ENCODE results near the gene SCN8A.

The SCN8A gene

DNA sequence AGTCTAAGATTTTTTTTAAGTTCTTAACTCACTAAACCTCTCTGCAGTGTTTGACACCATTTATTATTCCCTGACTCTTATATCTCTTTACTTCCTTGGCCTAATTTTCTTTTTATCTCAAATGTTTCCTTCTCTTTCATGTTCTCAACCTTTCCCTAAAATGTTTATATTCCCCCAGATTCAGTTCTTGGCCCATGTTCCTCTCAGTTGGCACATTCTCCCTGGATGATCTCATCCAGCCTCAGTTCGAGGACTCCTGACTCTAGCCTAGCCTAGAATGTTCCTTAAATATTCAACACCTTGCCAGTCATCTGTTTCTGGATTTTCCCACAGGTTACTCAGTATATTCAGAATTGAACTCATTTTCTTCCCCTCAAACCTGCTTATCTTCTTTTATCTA is 81.3 kb downstream of the SCN8A start:
- DNase-seq (ENCODE audit: low spot score) = no peak

DNA sequence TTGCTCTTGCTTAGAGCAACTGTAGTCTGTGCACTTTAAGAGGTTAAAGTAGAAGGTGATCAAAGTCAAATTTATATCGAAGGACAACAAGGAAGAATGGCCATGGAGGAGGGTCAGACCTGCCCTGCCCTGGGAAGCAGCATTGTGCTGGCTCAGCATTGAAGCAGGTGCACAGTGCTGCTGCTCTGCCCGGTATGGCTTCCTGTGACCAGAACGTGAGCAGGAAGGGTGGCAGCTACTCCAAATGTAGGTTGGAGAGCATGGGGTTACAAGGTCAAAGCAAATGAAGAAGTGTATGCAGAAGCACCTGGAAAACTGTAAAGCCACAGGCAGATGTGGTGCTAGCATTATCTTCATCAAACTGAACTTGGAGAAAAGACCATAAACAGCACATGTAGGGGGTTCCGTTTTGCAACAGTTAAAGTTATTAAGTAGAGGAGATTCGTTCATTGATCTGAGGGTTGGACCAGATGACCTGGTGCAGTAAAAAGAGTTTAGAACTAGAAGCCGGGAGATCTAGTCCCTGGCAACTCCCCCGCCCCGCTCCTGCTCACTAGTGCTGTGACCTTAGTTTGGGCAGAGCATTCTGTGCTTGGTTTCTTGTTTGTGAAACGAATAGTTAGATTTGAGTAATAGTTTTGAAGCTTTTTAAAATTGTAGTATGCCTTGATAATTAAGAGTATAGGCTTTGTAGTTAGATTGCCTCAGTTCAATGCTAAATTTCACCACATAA is 84.2 kb downstream of the SCN8A start:
- DNase-seq (ENCODE audit: low spot score) = no peak

DNA sequence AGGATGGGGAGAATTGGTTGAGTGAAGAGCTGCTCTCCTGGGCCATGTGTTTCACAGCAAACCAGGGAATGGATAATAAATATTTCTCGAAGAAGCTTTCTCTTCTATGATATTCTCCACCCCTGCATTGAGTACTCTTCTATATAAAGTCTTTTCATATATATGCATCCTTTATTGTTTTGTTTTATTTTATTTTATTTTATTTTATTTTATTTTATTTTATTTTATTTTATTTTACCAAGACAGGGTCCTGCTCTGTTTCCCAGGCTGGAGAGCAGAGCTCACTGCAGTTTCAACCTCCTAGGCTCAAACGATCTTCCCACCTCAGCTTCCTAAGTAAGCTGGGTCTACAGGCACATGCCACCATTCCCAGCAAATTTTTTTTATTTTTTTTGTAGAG is 85.8 kb downstream of the SCN8A start:
- DNase-seq (ENCODE audit: low spot score) = no peak

GRCh38 chr12:51677284-51677968 is 86.4 kb downstream of the SCN8A start:
- no peak for DNase-seq (ENCODE audit: low spot score)

- DNase-seq (ENCODE audit: low spot score) = peak; percentile 72
These were observed 87.2 kb downstream of the SCN8A start for GRCh38 chr12:51678086-51678724.

GRCh38 chr12:51682981-51683380 is 91.9 kb downstream of the SCN8A start:
- no peak for DNase-seq (ENCODE audit: low spot score)

DNA sequence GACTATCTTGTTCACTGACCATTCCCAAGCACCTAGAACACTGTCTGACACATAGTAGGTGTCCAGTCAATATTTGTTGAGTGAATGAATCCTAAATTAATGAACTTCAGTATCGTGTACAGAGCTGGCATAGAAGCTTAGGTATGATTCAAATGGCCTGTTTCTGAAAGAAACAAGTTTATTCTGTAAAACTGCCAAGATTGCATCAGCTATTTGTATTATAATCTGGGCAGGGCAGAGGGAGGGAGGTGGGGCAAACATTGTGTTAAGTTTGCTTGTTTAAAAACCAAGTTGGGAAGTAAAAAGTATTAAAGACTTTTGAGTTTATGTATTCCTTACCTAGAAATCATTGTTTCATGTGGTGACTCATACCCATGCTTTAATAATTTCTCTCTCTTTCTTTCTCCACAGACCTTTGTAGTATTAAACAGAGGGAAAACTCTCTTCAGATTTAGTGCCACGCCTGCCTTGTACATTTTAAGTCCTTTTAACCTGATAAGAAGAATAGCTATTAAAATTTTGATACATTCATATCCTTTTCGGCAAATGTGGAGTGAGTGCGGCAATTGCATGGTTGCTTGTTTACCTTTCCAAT is 92.8 kb downstream of the SCN8A start:
- no peak for DNase-seq (ENCODE audit: low spot score)

- DNase-seq (ENCODE audit: low spot score) = no peak
These were observed 95.7 kb downstream of the SCN8A start for GRCh38 chr12:51686727-51687126.

- no peak for DNase-seq (ENCODE audit: low spot score)
These were observed 96.1 kb downstream of the SCN8A start for GRCh38 chr12:51687177-51687576.

GRCh38 chr12:51687614-51688013 is 96.6 kb downstream of the SCN8A start:
- no peak for DNase-seq (ENCODE audit: low spot score)

DNA sequence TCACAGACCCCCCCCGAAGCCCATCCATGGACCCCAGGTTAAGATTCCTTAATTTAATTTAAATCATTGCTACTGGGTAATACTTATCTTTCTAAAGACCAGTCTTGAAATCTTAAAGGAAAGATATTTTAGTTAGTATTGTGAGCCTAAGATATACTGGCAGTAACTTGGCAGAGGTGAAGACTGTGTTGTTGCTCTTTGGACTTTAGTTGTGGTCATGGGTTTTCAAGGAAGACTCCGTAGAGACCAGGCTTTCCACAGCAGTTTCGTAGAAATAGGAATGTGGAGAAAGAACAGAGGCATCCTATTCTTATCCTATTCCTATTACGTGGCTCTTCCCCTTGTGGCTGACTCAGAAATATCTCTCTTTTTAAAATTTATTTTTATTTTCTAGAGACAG is 99.0 kb downstream of the SCN8A start:
- DNase-seq (ENCODE audit: low spot score) = no peak

- no peak for DNase-seq (ENCODE audit: low spot score)
These were observed 101.0 kb downstream of the SCN8A start for GRCh38 chr12:51692016-51692415.

DNA sequence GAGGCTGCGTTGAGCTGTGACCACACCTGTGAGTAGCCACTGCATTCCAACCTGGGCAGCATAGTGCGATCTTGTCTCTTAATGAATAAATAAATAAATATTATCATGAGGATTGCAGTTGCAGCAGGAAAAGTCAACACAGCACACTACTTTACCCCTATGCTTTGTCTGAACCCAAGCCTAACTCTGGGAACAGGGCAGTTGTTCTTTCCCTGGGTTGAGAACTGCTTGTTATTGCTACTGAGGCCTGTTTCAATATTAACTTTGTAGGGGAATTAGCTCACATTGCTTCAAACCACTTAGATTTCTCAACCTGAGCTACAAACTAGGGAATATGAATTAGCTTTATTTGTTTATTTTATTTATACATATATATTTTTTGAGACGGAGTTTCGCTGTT is 102.5 kb downstream of the SCN8A start:
- DNase-seq (ENCODE audit: low spot score) = no peak

DNA sequence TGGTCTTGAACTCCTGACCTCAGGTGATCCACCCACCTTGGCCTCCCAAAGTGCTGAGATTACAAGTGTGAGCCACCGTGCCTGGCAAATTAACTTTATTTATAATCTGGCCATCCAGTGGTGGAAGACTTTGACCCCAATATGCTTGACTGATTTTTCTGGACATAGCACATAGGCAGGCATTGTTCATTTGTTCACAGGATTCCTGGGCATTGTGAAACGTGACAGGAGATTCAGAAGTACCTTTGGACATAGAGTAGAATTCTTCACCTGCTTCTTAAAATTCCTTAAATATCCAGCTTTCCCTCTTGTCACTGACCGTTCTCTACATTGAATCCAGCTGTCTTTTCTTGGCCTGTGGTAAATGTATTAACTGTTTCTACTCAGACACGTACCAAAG is 103.1 kb downstream of the SCN8A start:
- no peak for DNase-seq (ENCODE audit: low spot score)

- no peak for DNase-seq (ENCODE audit: low spot score)
These were observed 104.4 kb downstream of the SCN8A start for GRCh38 chr12:51695241-51696010.

- DNase-seq (ENCODE audit: low spot score) = no peak
These were observed 108.2 kb downstream of the SCN8A start for GRCh38 chr12:51699219-51699618.

DNA sequence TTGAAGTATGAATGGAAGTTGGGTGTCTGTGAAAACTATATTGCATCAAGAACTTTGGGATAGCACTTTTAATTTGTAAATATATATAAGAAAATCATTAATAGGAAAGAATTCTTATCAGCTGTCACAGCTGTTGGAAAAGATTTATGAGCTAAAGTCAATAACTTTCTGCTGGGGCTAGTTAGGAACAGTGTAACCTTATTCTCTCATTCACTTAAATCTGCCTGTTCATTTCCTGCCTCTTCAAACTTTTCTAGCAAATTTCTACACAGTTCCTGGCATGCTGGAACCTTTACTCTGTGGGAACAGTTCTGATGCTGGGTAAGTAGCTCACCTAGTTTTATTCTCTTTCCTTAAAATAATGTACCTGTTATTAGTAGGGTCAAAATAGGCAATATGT is 109.9 kb downstream of the SCN8A start:
- no peak for DNase-seq (ENCODE audit: low spot score)

GRCh38 chr12:51702587-51702986 is 111.6 kb downstream of the SCN8A start:
- DNase-seq (ENCODE audit: low spot score) = no peak

DNA sequence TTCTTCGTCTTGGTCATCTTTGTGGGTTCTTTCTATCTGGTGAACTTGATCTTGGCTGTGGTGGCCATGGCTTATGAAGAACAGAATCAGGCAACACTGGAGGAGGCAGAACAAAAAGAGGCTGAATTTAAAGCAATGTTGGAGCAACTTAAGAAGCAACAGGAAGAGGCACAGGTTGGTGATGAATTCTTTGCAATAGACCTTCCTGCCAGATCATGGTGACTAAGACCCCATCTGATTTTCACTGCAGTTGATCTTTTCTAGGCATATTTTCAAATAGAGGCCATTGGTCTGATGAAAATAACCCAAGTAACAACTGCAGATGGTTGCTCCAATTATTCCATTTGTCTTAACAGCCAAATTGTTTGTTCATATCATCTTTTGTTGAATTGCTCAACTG is 114.4 kb downstream of the SCN8A start:
- no peak for DNase-seq (ENCODE audit: low spot score)

- DNase-seq (ENCODE audit: low spot score) = no peak
These were observed 115.2 kb downstream of the SCN8A start for GRCh38 chr12:51706206-51706605.

DNA sequence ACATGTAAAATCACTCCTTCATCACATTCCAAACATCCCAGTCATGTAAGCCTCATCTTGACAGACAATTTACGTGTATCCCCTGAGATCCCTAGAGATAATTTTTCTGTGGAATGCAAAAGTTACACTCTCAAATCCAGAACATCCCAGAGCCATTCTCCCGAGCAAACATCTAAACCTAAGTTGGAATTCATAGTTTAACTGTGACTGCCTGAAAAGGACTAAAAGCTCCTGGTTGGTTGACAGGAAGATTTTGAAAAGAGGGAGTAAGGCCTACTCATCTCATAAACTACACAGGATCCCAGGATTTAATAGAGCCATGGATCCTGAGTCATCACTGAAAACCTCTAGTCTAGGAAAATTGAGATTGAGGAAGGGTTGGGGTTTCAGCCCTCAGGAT is 123.6 kb downstream of the SCN8A start:
- DNase-seq (ENCODE audit: low spot score) = no peak

GRCh38 chr12:51717326-51717925 is 126.4 kb downstream of the SCN8A start:
- no peak for DNase-seq (ENCODE audit: low spot score)

Measured in RKO (cell line).